DND-41 (cell line): ENCODE results near the gene FOXD1.

ENCODE experiments used
- EZH2 ChIP-seq: IDR thresholded peaks from 3 replicates; pipeline ENCODE4 v1.6.1; 2012; ENCODE audit warnings: borderline replicate concordance, low read depth, mild to moderate bottlenecking, moderate library complexity, low read length, inconsistent platforms; ENCODE audit not compliant: severe bottlenecking
- TF ChIP-seq, protein P1 (sequence below): IDR thresholded peaks from 2 replicates; pipeline ENCODE4 v1.5.1; 2012; ENCODE audit warnings: borderline replicate concordance, low read length, moderate library complexity, mild to moderate bottlenecking; ENCODE audit not compliant: poor library complexity, severe bottlenecking; ENCODE audit errors: extremely low read depth

DNA sequence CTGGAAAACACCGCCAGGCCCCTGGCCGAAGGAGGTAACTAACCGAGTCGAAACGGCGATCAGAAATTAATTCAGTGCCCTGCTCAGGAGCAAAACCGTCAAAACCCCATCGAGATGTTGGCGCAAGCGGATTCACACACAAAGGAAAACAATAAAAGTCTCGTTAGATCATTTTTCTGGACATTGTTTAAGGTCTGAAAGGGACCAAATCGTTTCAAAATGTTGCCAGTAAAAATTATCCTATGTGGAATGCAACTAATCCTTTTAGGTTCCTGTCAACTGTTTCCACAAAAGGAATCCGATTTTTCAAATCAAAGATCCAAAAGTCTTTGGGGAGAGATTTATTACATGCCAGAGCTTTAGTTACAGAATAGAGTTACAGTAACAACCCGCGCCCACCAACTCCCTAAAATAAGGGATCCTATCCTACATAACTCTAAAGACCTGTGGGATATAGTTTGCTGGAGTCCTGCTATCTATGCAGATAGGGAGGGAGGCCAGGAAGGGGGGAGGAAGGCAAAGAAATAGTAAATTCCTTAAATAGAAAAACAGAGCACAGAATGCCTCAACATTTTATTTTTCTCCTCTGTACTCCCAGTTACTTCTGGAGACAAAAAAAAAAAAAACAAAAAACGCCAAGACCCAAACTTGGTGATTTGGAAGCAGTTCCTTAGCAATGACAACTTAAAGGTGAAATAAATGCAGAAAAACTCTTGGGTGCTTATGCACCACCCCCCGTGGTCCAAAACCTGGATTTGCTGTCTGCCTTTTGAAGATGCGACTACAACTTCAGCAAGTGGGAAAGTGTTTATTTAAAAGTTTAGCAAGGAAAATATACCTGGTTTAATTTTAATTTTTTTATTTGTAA lies 10.6 kb downstream of the FOXD1 start:
- TF ChIP-seq, protein P1, sequence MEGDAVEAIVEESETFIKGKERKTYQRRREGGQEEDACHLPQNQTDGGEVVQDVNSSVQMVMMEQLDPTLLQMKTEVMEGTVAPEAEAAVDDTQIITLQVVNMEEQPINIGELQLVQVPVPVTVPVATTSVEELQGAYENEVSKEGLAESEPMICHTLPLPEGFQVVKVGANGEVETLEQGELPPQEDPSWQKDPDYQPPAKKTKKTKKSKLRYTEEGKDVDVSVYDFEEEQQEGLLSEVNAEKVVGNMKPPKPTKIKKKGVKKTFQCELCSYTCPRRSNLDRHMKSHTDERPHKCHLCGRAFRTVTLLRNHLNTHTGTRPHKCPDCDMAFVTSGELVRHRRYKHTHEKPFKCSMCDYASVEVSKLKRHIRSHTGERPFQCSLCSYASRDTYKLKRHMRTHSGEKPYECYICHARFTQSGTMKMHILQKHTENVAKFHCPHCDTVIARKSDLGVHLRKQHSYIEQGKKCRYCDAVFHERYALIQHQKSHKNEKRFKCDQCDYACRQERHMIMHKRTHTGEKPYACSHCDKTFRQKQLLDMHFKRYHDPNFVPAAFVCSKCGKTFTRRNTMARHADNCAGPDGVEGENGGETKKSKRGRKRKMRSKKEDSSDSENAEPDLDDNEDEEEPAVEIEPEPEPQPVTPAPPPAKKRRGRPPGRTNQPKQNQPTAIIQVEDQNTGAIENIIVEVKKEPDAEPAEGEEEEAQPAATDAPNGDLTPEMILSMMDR: no peak
- TF ChIP-seq EZH2: no peak
